Sigmoid colon (tissue), 7 donors: ENCODE measurements around the gene KLHDC7A. TPM values are rescaled to one million over a fixed set of nuclear protein-coding genes. Genes with fewer than 3 reads are reported as not detected.

Experiments used
- DNase-seq: peaks from one replicate; pipeline ENCODE4 v3.0.0-alpha.2; 2019
- H3K27ac ChIP-seq, 4 donors: fragments of 200-600 bp; sonication (generic); one replicate each; pipeline ENCODE4 v1.5.1; 2016 to 2019; ENCODE audit warnings: mild to moderate bottlenecking in 1 of 4
- H3K27me3 ChIP-seq, 3 donors: fragments of 200-600 bp; sonication (generic); one replicate each; pipeline ENCODE4 v1.5.1; 2019; ENCODE audit warnings: mild to moderate bottlenecking in 1 of 3
- H3K36me3 ChIP-seq, 4 donors: fragments of 200-600 bp; sonication (generic); one replicate each; pipeline ENCODE4 v1.5.1; 2016 to 2019
- H3K4me1 ChIP-seq, 4 donors: fragments of 200-600 bp; sonication (generic); one replicate each; pipeline ENCODE4 v1.5.1; 2017 to 2019
- H3K4me3 ChIP-seq, 4 donors: fragments of 200-600 bp; sonication (generic); one replicate each; pipeline ENCODE4 v1.5.1; 2017 to 2019; ENCODE audit warnings: mild to moderate bottlenecking in 2 of 4, moderate library complexity in 1 of 4
- H3K9me3 ChIP-seq, 4 donors: fragments of 200-600 bp in 3 of 4; sonication (generic) in 3 of 4; one replicate each; pipeline versions ENCODE4 v1.5.1 to v1.6.1; 2013 to 2019
- EP300 ChIP-seq, 4 donors: sonication (generic); formaldehyde crosslinking; IDR thresholded peaks; one replicate each; pipeline ENCODE4 v1.6.1; 2017; ENCODE audit warnings: antibody characterized with exemption in 4 of 4
- POLR2A ChIP-seq, 2 donors: fragments of 450-650 bp; IDR thresholded peaks; one replicate each; pipeline ENCODE4 v1.6.1; 2016; ENCODE audit warnings: antibody characterized with exemption in 2 of 2, mild to moderate bottlenecking in 2 of 2, moderate library complexity in 2 of 2
- POLR2AphosphoS5 ChIP-seq, 4 donors: sonication (generic); formaldehyde crosslinking; IDR thresholded peaks; one replicate each; pipeline ENCODE4 v1.6.1; 2017; ENCODE audit warnings: antibody characterized with exemption in 4 of 4
- WGBS, 2 donors: extraction: QIAGEN DNeasy Blood & Tissue Kit; methylation state at CpG; one replicate each; pipeline ENCODE4 v1.1.7; 2013; 5-methylcytosine and 5-hydroxymethylcytosine counted together
- intact Hi-C: fragments of 100-400 bp; cut with DNase I; formaldehyde crosslinking; loops from one replicate; pipeline ENCODE4 v1.15.1; 2023
- polyA plus RNA-seq, 3 donors: library from polyadenylated mRNA; stranded (reverse); fragments of 200-250 nt; gene quantifications; one replicate each; pipeline ENCODE4 v1.2.3, GENCODE V29; 2013
- total RNA-seq, 4 donors: library from RNA; depleted of rRNA; stranded (reverse); fragments of >200 nt; gene quantifications; one replicate each; pipeline ENCODE4 v1.1.0, GENCODE V29; 2016
- TF ChIP-seq, protein P1 (sequence below), 4 experiments: fragments of 450-650 bp in 3 of 4; fragments of 200-600 bp in 1 of 4; IDR thresholded peaks; one replicate each; pipeline ENCODE4 v1.5.1; 2016 to 2019; ENCODE audit warnings: antibody characterized with exemption in 4 of 4, mild to moderate bottlenecking in 3 of 4, moderate library complexity in 2 of 4
- donor health status: healthy with polysubstance abuse.
- donor health status: Bipolar disorder and iron deficiency.
- donor health status: healthy.

The KLHDC7A gene
- total and polyA plus RNA-seq, 7 donors: under 0.01 to 0.60 (median 0.35) TPM; not detected in 4

DNA sequence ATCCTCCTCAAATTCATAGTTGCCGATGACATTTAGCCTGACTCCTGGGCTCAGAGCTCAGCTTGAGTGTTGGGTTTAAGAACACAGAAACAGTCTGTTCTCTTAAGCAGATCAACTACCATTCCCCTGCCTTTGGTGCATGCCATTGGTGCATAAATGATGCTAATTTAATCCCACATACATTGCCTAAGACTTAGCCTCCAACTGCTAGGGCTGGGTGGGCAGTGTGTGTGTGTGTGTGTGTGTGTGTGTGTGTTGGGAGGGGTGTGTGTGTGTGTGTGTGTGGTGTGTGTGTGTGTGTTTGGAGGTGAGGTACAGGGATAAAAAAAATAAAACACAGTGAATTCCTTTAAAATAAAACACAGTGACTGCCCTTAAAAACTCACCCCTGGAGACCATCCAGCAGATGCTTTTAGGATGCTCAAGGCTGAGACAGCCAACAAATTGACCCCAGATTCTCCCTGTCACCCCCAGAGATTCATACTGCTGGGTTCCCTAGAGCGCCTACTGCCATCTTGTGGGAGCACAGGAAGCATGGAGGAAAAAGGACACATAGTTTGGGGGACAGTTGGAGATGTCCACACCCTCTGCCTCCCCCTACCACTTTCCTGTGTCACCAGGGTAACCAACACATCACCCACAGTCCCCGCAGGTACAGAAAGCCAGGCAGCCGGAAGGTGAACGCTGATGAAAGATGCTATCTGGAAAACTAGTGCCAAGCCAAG is 30.6 kb downstream of the KLHDC7A start:
- intact Hi-C loops: no loop called here
- Histone ChIP-seq H3K27me3 (peaks cover 0 to 4% (median 0%) of the 10 kb centered on the region in 3 donors), H3K36me3 (no peaks in the 10 kb centered on the region), H3K4me1 (no peaks in the 10 kb centered on the region), H3K9me3 (peaks cover 5 to 17% (median 7%) of the 10 kb centered on the region in 4 donors), H3K4me3 (no peak overlapping the region), H3K27ac (no peak overlapping the region)
- WGBS, 2 donors: 87 to 91% methylated on average over 5 of the region's 5 CpGs
- no peak for DNase-seq
- TF ChIP-seq, protein P1, sequence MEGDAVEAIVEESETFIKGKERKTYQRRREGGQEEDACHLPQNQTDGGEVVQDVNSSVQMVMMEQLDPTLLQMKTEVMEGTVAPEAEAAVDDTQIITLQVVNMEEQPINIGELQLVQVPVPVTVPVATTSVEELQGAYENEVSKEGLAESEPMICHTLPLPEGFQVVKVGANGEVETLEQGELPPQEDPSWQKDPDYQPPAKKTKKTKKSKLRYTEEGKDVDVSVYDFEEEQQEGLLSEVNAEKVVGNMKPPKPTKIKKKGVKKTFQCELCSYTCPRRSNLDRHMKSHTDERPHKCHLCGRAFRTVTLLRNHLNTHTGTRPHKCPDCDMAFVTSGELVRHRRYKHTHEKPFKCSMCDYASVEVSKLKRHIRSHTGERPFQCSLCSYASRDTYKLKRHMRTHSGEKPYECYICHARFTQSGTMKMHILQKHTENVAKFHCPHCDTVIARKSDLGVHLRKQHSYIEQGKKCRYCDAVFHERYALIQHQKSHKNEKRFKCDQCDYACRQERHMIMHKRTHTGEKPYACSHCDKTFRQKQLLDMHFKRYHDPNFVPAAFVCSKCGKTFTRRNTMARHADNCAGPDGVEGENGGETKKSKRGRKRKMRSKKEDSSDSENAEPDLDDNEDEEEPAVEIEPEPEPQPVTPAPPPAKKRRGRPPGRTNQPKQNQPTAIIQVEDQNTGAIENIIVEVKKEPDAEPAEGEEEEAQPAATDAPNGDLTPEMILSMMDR (IDR thresholded peaks at IDR 0.05): no peak
- TF ChIP-seq POLR2AphosphoS5 (IDR thresholded peaks at IDR 0.05): no peak
- TF ChIP-seq EP300 (IDR thresholded peaks at IDR 0.05): no peak
- no peak for TF ChIP-seq POLR2A (IDR thresholded peaks at IDR 0.05)

DNA sequence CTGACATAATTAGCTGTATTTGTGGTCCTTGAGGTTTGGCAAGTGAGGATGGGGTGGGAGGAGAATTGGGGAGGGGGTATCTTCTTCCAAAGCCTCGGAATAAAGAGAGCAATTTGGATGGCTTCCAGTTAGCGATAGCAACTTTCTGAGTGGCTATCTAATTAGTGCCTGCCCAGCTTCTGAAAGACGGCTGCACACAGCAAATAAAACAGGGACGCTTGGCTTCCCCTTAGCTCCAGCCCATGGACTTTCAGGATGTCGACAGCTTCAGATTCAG is 31.1 kb downstream of the KLHDC7A start:
- Histone ChIP-seq H3K4me1 (no peaks in the 10 kb centered on the region), H3K36me3 (no peaks in the 10 kb centered on the region), H3K27ac (no peak overlapping the region), H3K9me3 (peaks cover 3 to 17% (median 8%) of the 10 kb centered on the region in 4 donors), H3K27me3 (peaks cover 0 to 4% (median 0%) of the 10 kb centered on the region in 3 donors), H3K4me3 (no peak overlapping the region)
- TF ChIP-seq EP300 (IDR thresholded peaks at IDR 0.05): no peak
- TF ChIP-seq POLR2A (IDR thresholded peaks at IDR 0.05): no peak
- TF ChIP-seq, protein P1 (IDR thresholded peaks at IDR 0.05): no peak
- no peak for DNase-seq
- intact Hi-C loops: no loop called here
- 65 to 66% methylated on average over 5 of the region's 5 CpGs for WGBS, 2 donors

DNA sequence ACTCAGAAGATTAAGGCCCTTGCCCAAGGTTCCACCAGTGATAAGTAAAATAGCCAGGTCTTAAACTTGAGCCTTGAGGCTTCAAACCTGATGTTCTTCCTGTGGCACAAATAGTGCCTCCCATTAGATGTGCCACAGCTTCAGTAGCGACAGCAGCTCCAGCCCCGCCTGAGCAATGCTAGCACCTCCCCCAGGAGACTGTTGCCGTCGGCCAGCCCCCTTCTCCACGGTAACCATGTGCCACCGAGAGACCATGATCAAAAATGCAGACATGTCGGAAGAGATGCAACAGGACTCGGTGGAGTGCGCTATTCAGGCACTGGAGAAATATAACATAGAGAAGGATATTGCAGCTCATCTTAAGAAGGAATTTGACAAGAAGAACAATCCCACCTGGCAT is 32.2 kb downstream of the KLHDC7A start:
- TF ChIP-seq POLR2AphosphoS5 (IDR thresholded peaks at IDR 0.05) (no peak), EP300 (IDR thresholded peaks at IDR 0.05) (no peak), POLR2A (IDR thresholded peaks at IDR 0.05) (no peak)
- TF ChIP-seq, protein P1 (IDR thresholded peaks at IDR 0.05): no peak
- intact Hi-C loops: no loop called here
- Histone ChIP-seq H3K4me3 (no peak overlapping the region), H3K4me1 (no peaks in the 10 kb centered on the region), H3K27me3 (peaks cover 0 to 6% (median 0%) of the 10 kb centered on the region in 3 donors), H3K9me3 (peaks cover 3 to 15% (median 9%) of the 10 kb centered on the region in 4 donors), H3K27ac (no peak overlapping the region), H3K36me3 (no peaks in the 10 kb centered on the region)
- 76 to 86% methylated on average over 9 of the region's 9 CpGs for WGBS, 2 donors
- DNase-seq: no peak

DNA sequence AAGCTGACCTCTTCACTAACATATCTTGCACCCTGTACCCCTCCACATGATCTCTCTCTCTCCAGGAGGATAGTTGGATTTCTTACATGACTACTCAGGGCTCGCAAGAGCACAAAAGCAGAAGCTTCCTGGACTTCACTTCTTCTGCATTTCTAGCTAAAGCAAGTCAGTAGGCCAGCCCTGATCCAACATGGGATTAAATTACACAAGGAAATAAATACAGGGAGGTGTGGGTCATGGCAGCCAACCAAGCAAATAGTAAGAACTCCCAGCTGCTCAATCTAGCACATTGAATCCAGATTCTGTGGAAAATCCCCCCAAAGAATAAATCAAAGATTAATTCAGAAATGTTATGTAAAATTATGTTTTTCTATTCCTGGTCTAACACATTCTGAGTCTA is 33.3 kb downstream of the KLHDC7A start:
- peaks cover 3 to 15% (median 8%) of the 10 kb centered on the region in 4 donors for H3K9me3 ChIP-seq

More for the DNA sequence above, 33.3 kb downstream of the KLHDC7A start:
- DNase-seq: no peak
- no peaks in the 10 kb centered on the region for H3K36me3 ChIP-seq
- H3K27ac ChIP-seq: no peak overlapping the region
- H3K4me3 ChIP-seq: no peak overlapping the region
- no peaks in the 10 kb centered on the region for H3K4me1 ChIP-seq
- peaks cover 0 to 6% (median 0%) of the 10 kb centered on the region in 3 donors for H3K27me3 ChIP-seq
- WGBS, 2 donors: 55 to 59% methylated on average over 1 of the region's 1 CpG
- intact Hi-C loops: no loop called here
- TF ChIP-seq, protein P1 (IDR thresholded peaks at IDR 0.05): no peak
- TF ChIP-seq POLR2AphosphoS5 (IDR thresholded peaks at IDR 0.05) (no peak), POLR2A (IDR thresholded peaks at IDR 0.05) (no peak), EP300 (IDR thresholded peaks at IDR 0.05) (no peak)
